H1 (cell line): ENCODE data around the gene BBS1. TPM values are rescaled to one million over a fixed set of nuclear protein-coding genes. Genes with fewer than 3 reads are reported as not detected.

ENCODE experiments used
- BACH1 ChIP-seq: IDR thresholded peaks from 2 replicates; pipeline ENCODE4 v1.6.1; 2012; ENCODE audit warnings: low read length, improper control_type of control experiment
- BCL11A ChIP-seq, 2 experiments: IDR thresholded peaks; one replicate each; pipeline ENCODE4 v1.6.1; 2011; ENCODE audit warnings: low read depth in 2 of 2, low read length in 2 of 2, mild to moderate bottlenecking in 2 of 2
- EGR1 ChIP-seq: IDR thresholded peaks from 2 replicates; pipeline ENCODE4 v1.6.1; 2011; ENCODE audit warnings: low read depth, low read length, borderline replicate concordance
- FOSL1 ChIP-seq: IDR thresholded peaks from 2 replicates; pipeline ENCODE4 v1.6.1; 2011; ENCODE audit warnings: mild to moderate bottlenecking, low read depth, low read length, moderate library complexity; ENCODE audit not compliant: insufficient read depth
- HDAC2 ChIP-seq, 2 experiments: fragments of 300-600 bp in 1 of 2; sonication (generic) in 1 of 2; IDR thresholded peaks; 2 replicates each; pipeline ENCODE4 v1.6.1; 2011 to 2012; ENCODE audit warnings: low read depth in 2 of 2, low read length in 2 of 2, mild to moderate bottlenecking in 2 of 2, moderate library complexity in 2 of 2, borderline replicate concordance in 1 of 2, inconsistent platforms in 1 of 2
- JUN ChIP-seq: IDR thresholded peaks from 2 replicates; pipeline ENCODE4 v1.6.1; 2011; ENCODE audit warnings: low read depth, mild to moderate bottlenecking, improper control_type of control experiment, low read length
- MAFK ChIP-seq: IDR thresholded peaks from 2 replicates; pipeline ENCODE4 v1.6.1; 2012; ENCODE audit warnings: low read depth, mild to moderate bottlenecking, improper control_type of control experiment, low read length
- NANOG ChIP-seq: IDR thresholded peaks from 2 replicates; pipeline ENCODE4 v1.6.1; 2011; ENCODE audit warnings: low read length, low read depth, mild to moderate bottlenecking, inconsistent platforms; ENCODE audit not compliant: insufficient read depth, poor library complexity, severe bottlenecking
- RFX5 ChIP-seq: IDR thresholded peaks from 2 replicates; pipeline ENCODE4 v1.6.1; 2011; ENCODE audit warnings: low read depth, low read length, improper control_type of control experiment, borderline replicate concordance
- SIRT6 ChIP-seq: IDR thresholded peaks from one replicate; pipeline ENCODE4 v1.7.1; 2012; ENCODE audit warnings: low read length, inconsistent platforms
- SIX5 ChIP-seq: IDR thresholded peaks from 2 replicates; pipeline ENCODE4 v1.6.1; 2011; ENCODE audit warnings: mild to moderate bottlenecking, low read depth, low read length
- SP1 ChIP-seq: IDR thresholded peaks from 2 replicates; pipeline ENCODE4 v1.6.1; 2011; ENCODE audit warnings: low read depth, low read length
- SP2 ChIP-seq: IDR thresholded peaks from 2 replicates; pipeline ENCODE4 v1.6.1; 2012; ENCODE audit warnings: mild to moderate bottlenecking, low read length, inconsistent platforms
- SP4 ChIP-seq: IDR thresholded peaks from 2 replicates; pipeline ENCODE4 v1.6.1; 2012; ENCODE audit warnings: low read length, inconsistent platforms
- SUZ12 ChIP-seq: fragments of 200-600 bp; sonication (generic); IDR thresholded peaks from 2 replicates; pipeline ENCODE4 v1.6.1; 2012; ENCODE audit warnings: mild to moderate bottlenecking, inconsistent platforms, low read length, moderate library complexity, mixed read lengths
- TAF1 ChIP-seq: IDR thresholded peaks from 2 replicates; pipeline ENCODE4 v1.6.1; 2011; ENCODE audit warnings: mild to moderate bottlenecking, low read depth, low read length
- TBP ChIP-seq: IDR thresholded peaks from 2 replicates; pipeline ENCODE4 v1.6.1; 2011; ENCODE audit warnings: low read depth, low read length, improper control_type of control experiment
- TCF12 ChIP-seq: IDR thresholded peaks from 2 replicates; pipeline ENCODE4 v1.6.1; 2011; ENCODE audit warnings: low read depth, mild to moderate bottlenecking, low read length
- TEAD4 ChIP-seq: IDR thresholded peaks from 2 replicates; pipeline ENCODE4 v1.6.1; 2012; ENCODE audit warnings: low read depth, low read length, inconsistent platforms, mixed read lengths
- polyA plus RNA-seq, 7 experiments: library from polyadenylated mRNA; depleted of rRNA in 3 of 7; stranded (reverse) in 5 of 7; unstranded in 2 of 7; fragments of >200 nt in 5 of 7; fragments of 200-250 nt in 2 of 7; gene quantifications; 1 replicate in 5 of 7; 2 replicates in 1 of 7; 4 replicates in 1 of 7; pipeline versions ENCODE4 v1.2.1 to v1.2.3, GENCODE V29; 2011 to 2013; ENCODE audit warnings: missing spikeins in 2 of 7, mixed read lengths in 2 of 7
- total RNA-seq: library from RNA; stranded (reverse); fragmentation: NEBNext Ultra II Directional; extraction: Animal tissue kit (Norgen Biotek cat#: 25700); gene quantifications from 2 replicates; pipeline ENCODE4 v1.2.1, GENCODE V29; 2021
- TF ChIP-seq, protein P1 (sequence below), 3 experiments: IDR thresholded peaks; 1 replicate in 2 of 3; 2 replicates in 1 of 3; pipeline versions ENCODE4 v1.5.1 to v1.6.1; 2011; ENCODE audit warnings: low read length in 3 of 3, mild to moderate bottlenecking in 3 of 3, inconsistent platforms in 2 of 3, low read depth in 1 of 3, moderate library complexity in 1 of 3; ENCODE audit not compliant: insufficient read depth in 1 of 3; ENCODE audit errors: control extremely low read depth in 1 of 3
- TF ChIP-seq, protein P2 (sequence below): IDR thresholded peaks from 2 replicates; pipeline ENCODE4 v1.6.1; 2012; ENCODE audit warnings: inconsistent platforms
- TF ChIP-seq, protein P3 (sequence below): IDR thresholded peaks from 2 replicates; pipeline ENCODE4 v1.6.1; 2011; ENCODE audit warnings: low read length, improper control_type of control experiment

BBS1 gene
- total and polyA plus RNA-seq, 2 of the 8 experiments (the other 6 are each of a cell fraction or from before 2014, with no cell fraction given) = 19.1 to 19.5 TPM

DNA sequence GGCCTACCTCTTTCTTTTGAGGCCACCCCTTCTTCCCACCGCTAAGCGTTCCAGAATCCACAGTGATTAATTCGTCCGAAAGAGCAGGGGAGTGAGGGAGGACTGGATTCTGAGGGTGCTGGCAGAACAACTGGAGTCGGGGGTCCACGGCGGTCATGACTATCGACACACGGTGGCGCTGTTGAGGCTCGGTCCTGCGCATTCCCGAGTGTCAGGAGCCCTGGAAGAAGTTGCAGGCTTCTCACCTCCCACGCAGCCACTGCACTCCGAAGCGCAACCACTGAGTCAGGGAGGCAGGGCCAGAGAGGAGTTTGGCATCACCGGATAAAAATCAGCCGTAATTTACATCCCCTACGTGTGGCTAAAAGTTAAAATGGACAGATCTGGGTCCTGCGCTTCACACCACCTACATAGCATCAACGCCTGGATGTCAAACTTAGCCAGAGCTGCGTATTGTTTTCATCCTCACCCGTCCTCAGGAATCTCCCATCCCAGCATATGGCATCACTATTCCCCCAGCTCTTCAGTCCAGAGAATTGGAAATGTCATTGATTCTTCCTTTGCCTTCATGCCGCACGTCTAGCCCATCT lies 68.7 kb downstream of the BBS1 start (continued):
- no peak for TF ChIP-seq TCF12
- no peak for TF ChIP-seq SP2
- TF ChIP-seq EGR1 = peak; percentile 84; the same call in 1 of the 2 replicates
- no peak for TF ChIP-seq NANOG
- TF ChIP-seq, protein P1, sequence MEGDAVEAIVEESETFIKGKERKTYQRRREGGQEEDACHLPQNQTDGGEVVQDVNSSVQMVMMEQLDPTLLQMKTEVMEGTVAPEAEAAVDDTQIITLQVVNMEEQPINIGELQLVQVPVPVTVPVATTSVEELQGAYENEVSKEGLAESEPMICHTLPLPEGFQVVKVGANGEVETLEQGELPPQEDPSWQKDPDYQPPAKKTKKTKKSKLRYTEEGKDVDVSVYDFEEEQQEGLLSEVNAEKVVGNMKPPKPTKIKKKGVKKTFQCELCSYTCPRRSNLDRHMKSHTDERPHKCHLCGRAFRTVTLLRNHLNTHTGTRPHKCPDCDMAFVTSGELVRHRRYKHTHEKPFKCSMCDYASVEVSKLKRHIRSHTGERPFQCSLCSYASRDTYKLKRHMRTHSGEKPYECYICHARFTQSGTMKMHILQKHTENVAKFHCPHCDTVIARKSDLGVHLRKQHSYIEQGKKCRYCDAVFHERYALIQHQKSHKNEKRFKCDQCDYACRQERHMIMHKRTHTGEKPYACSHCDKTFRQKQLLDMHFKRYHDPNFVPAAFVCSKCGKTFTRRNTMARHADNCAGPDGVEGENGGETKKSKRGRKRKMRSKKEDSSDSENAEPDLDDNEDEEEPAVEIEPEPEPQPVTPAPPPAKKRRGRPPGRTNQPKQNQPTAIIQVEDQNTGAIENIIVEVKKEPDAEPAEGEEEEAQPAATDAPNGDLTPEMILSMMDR (IDR thresholded peaks at IDR 0.05; ENCODE audit: control extremely low read depth in 1 of 3, insufficient read depth in 1 of 3, low read depth in 1 of 3, low read length in 3 of 3) = peak; percentile 81 to 94 (median 90)
- TF ChIP-seq, protein P2, sequence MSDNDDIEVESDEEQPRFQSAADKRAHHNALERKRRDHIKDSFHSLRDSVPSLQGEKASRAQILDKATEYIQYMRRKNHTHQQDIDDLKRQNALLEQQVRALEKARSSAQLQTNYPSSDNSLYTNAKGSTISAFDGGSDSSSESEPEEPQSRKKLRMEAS = peak; percentile 73
- TF ChIP-seq BACH1 = peak; percentile 76; the same call in 1 of the 2 replicates
- no peak for TF ChIP-seq JUN
- no peak for TF ChIP-seq SP4
- no peak for TF ChIP-seq MAFK
- TF ChIP-seq TAF1 = no peak
- 0 out of 2 replicates have a peak, but pooled peaks have one; percentile 9 for TF ChIP-seq TBP
- TF ChIP-seq BCL11A (IDR thresholded peaks at IDR 0.05; ENCODE audit: low read depth in 2 of 2, low read length in 2 of 2) = no peak
- no peak for TF ChIP-seq SIRT6
- no peak for TF ChIP-seq SUZ12
- no peak for TF ChIP-seq SP1
- TF ChIP-seq, protein P3, sequence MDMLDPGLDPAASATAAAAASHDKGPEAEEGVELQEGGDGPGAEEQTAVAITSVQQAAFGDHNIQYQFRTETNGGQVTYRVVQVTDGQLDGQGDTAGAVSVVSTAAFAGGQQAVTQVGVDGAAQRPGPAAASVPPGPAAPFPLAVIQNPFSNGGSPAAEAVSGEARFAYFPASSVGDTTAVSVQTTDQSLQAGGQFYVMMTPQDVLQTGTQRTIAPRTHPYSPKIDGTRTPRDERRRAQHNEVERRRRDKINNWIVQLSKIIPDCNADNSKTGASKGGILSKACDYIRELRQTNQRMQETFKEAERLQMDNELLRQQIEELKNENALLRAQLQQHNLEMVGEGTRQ = no peak
- TF ChIP-seq HDAC2 (IDR thresholded peaks at IDR 0.05; ENCODE audit: borderline replicate concordance in 1 of 2, low read depth in 2 of 2, low read length in 2 of 2) = peak in 1 of 2 experiments; percentile 77; a peak in 1 of 4 replicates
- TF ChIP-seq FOSL1 = no peak
- no peak for TF ChIP-seq RFX5
- TF ChIP-seq SIX5 = no peak
- peak; percentile 84 for TF ChIP-seq TEAD4
